Bladder microvascular endothelial cell (primary cell): Measurements from ENCODE around the gene MYEOV. TPM values are rescaled to one million over a fixed set of nuclear protein-coding genes. Genes with fewer than 3 reads are reported as not detected.

ENCODE experiments used
- total RNA-seq: library from RNA; depleted of rRNA; stranded (reverse); fragments of >200 nt; gene quantifications from 2 replicates; pipeline ENCODE4 v1.2.3, GENCODE V29; 2014

MYEOV gene
- total RNA-seq: 0.49 and 0.50 TPM in 2 replicates

DNA sequence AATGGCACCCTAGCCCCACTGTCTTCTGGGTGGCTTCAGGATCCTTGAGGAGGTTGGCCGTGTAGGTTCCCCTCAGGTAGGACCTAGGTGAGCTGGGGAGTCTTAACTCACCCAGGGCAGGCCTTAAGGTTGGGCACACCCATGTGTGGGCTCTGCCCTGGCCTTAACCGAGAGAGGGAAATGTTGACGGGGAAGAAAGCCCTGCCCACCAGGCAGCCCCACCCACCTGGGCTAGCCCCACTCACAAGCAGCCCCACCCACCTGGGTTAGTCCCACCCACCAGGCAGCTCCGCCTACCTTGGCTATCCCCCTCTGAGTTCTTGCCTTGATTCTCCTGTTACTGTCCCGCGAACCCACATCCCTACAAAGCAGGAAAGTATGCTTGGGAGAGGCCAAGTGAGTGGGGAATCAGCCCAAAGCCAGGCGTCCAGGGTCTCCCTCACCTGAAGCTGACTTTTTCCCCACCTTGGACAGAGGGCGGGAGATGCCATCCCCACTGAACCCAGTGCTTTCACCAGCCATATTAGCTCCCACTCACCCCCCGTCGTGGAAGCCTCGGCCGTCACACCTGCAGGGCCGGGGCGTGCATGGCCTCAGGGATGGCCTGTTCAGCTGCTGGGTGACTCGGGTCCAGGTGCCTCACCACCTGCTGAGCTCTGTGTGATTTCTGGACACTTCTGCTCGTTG lies at the start of gene MYEOV:
Gene MYEOV (plus strand): TSS at position 337 of the 687 bp plus-strand sequence. CDS start 1,200 bp downstream, outside the sequence.

Other genes with a start within 250 kb of the MYEOV start
- 6.2 and 13.8 TPM in 2 replicates for gene TPCN2, start 245.2 kb upstream of the MYEOV start, total RNA-seq
- 0.38 TPM in 1 of 2 replicates, not detected in the other for gene SMIM38, start 138.2 kb upstream of the MYEOV start, total RNA-seq
- gene LINC01488, start 187.5 kb downstream of the MYEOV start, total RNA-seq: under 0.01 TPM in 1 of 2 replicates, not detected in the other